Measurements from ENCODE around the gene RPL13A.

RPL13A gene

GRCh38 chr19:49536921-49537462 lies 49.6 kb downstream of the RPL13A start:
- TF ChIP-seq EZH2phosphoT487 (IDR thresholded peaks at IDR 0.05; ENCODE audit: low read length) = no peak
- no peak for TF ChIP-seq CTCF (IDR thresholded peaks at IDR 0.05; ENCODE audit: low read length)
- TF ChIP-seq EZH2 (optimal IDR thresholded peaks at IDR 0.05; ENCODE audit: low read depth, low read length) = no peak
- Histone ChIP-seq H3K79me2 (ENCODE audit: low read length) (no peaks in the 10 kb centered on the region), H3F3A (ENCODE audit: insufficient read depth, low read length) (0 out of 2 replicates have a peak, but pooled peaks cover 12% of the 10 kb centered on the region), H3K4me2 (ENCODE audit: low read depth, low read length) (no peak overlapping the region), H3K4me1 (ENCODE audit: low read length) (peaks cover 17% of the 10 kb centered on the region), H4K20me1 (ENCODE audit: insufficient read depth, low read length) (no peaks in the 10 kb centered on the region), H3K4me3 (ENCODE audit: low read length) (no peak overlapping the region), H2AFZ (ENCODE audit: low read length) (no peak overlapping the region), H3K9ac (ENCODE audit: low read length) (no peak overlapping the region), H3K27me3 (replicated peaks; ENCODE audit: insufficient read depth, low read length) (peaks cover 48% of the 10 kb centered on the region), H3K36me3 (replicated peaks; ENCODE audit: insufficient read depth, low read length) (no peaks in the 10 kb centered on the region), H3K27ac (ENCODE audit: low read length) (no peak overlapping the region), H3K9me3 (replicated peaks; ENCODE audit: insufficient read depth, low read length) (no peaks in the 10 kb centered on the region), H3K9me2 (replicated peaks; ENCODE audit: insufficient read depth, low read length) (no peaks in the 10 kb centered on the region)
- DNase-seq = no peak

GRCh38 chr19:49538643-49539042 lies 51.2 kb downstream of the RPL13A start:
- H3K27ac ChIP-seq (ENCODE audit: low read length) = no peak overlapping the region
- no peak overlapping the region for H3K4me3 ChIP-seq (ENCODE audit: low read length)
- peaks cover 13% of the 10 kb centered on the region for H3K4me1 ChIP-seq (ENCODE audit: low read length)
- H3K4me2 ChIP-seq (ENCODE audit: low read depth, low read length) = no peak overlapping the region
- TF ChIP-seq CTCF (IDR thresholded peaks at IDR 0.05; ENCODE audit: low read length) = no peak
- H3K9ac ChIP-seq (ENCODE audit: low read length) = no peak overlapping the region
- 0 out of 2 replicates have a peak, but pooled peaks cover 12% of the 10 kb centered on the region for H3F3A ChIP-seq (ENCODE audit: insufficient read depth, low read length)
- H3K27me3 ChIP-seq (replicated peaks; ENCODE audit: insufficient read depth, low read length) = peaks cover 52% of the 10 kb centered on the region
- H4K20me1 ChIP-seq (ENCODE audit: insufficient read depth, low read length) = no peaks in the 10 kb centered on the region
- DNase-seq = no peak
- no peaks in the 10 kb centered on the region for H3K9me2 ChIP-seq (replicated peaks; ENCODE audit: insufficient read depth, low read length)
- H3K36me3 ChIP-seq (replicated peaks; ENCODE audit: insufficient read depth, low read length) = no peaks in the 10 kb centered on the region
- no peaks in the 10 kb centered on the region for H3K9me3 ChIP-seq (replicated peaks; ENCODE audit: insufficient read depth, low read length)
- no peak overlapping the region for H2AFZ ChIP-seq (ENCODE audit: low read length)
- H3K79me2 ChIP-seq (ENCODE audit: low read length) = no peaks in the 10 kb centered on the region

- peaks cover 11% of the 10 kb centered on the region for H3K4me1 ChIP-seq (ENCODE audit: low read length)
- no peak overlapping the region for H2AFZ ChIP-seq (ENCODE audit: low read length)
- no peak overlapping the region for H3K9ac ChIP-seq (ENCODE audit: low read length)
- no peaks in the 10 kb centered on the region for H4K20me1 ChIP-seq (ENCODE audit: insufficient read depth, low read length)
- no peak for DNase-seq
- no peak for TF ChIP-seq EZH2phosphoT487 (IDR thresholded peaks at IDR 0.05; ENCODE audit: low read length)
- no peak for TF ChIP-seq CTCF (IDR thresholded peaks at IDR 0.05; ENCODE audit: low read length)
- TF ChIP-seq EZH2 (optimal IDR thresholded peaks at IDR 0.05; ENCODE audit: low read depth, low read length) = no peak
- no peaks in the 10 kb centered on the region for H3K9me2 ChIP-seq (replicated peaks; ENCODE audit: insufficient read depth, low read length)
- H3K27ac ChIP-seq (ENCODE audit: low read length) = no peak overlapping the region
- H3K27me3 ChIP-seq (replicated peaks; ENCODE audit: insufficient read depth, low read length) = peaks cover 58% of the 10 kb centered on the region
- no peak overlapping the region for H3K4me2 ChIP-seq (ENCODE audit: low read depth, low read length)
- H3K4me3 ChIP-seq (ENCODE audit: low read length) = no peak overlapping the region
- H3F3A ChIP-seq (ENCODE audit: insufficient read depth, low read length) = 0 out of 2 replicates have a peak, but pooled peaks cover 11% of the 10 kb centered on the region
- no peaks in the 10 kb centered on the region for H3K36me3 ChIP-seq (replicated peaks; ENCODE audit: insufficient read depth, low read length)
- no peaks in the 10 kb centered on the region for H3K9me3 ChIP-seq (replicated peaks; ENCODE audit: insufficient read depth, low read length)
- H3K79me2 ChIP-seq (ENCODE audit: low read length) = no peaks in the 10 kb centered on the region
Measured at GRCh38 chr19:49539192-49539952, 52.0 kb downstream of the RPL13A start.
